NCI-H1436 (cell line): ENCODE results near the gene RUNX1.

Source experiments
- DNase-seq: peaks from one replicate; lab custom pipeline; 2025; lab: John Stamatoyannopoulos, UW

RUNX1 gene

GRCh38 chr21:34846601-34847112 lies 202.4 kb downstream of the RUNX1 start:
- no peak for DNase-seq

GRCh38 chr21:34845521-34846451 lies 203.3 kb downstream of the RUNX1 start:
- no peak for DNase-seq

- no peak for DNase-seq
These were observed 204.2 kb downstream of the RUNX1 start for GRCh38 chr21:34844924-34845238.

- DNase-seq, result no peak
These were observed 204.8 kb downstream of the RUNX1 start for GRCh38 chr21:34844013-34844923.

GRCh38 chr21:34843562-34843961 lies 205.5 kb downstream of the RUNX1 start:
- no peak for DNase-seq

- no peak for DNase-seq
These were observed 207.9 kb downstream of the RUNX1 start for GRCh38 chr21:34841154-34841553.

- no peak for DNase-seq
These were observed 208.4 kb downstream of the RUNX1 start for GRCh38 chr21:34840693-34841092.

- no peak for DNase-seq
These were observed 209.9 kb downstream of the RUNX1 start for GRCh38 chr21:34838956-34839820.

- no peak for DNase-seq
These were observed 212.1 kb downstream of the RUNX1 start for GRCh38 chr21:34836933-34837505.

- DNase-seq, result no peak
These were observed 212.8 kb downstream of the RUNX1 start for GRCh38 chr21:34836103-34836932.

GRCh38 chr21:34835526-34835925 lies 213.6 kb downstream of the RUNX1 start:
- no peak for DNase-seq

- no peak for DNase-seq
These were observed 214.1 kb downstream of the RUNX1 start for GRCh38 chr21:34834852-34835501.

GRCh38 chr21:34834290-34834689 lies 214.8 kb downstream of the RUNX1 start:
- DNase-seq, result no peak

GRCh38 chr21:34833465-34833864 lies 215.6 kb downstream of the RUNX1 start:
- no peak for DNase-seq

- DNase-seq, result no peak
These were observed 218.5 kb downstream of the RUNX1 start for GRCh38 chr21:34830386-34831170.

GRCh38 chr21:34827445-34828235 lies 221.5 kb downstream of the RUNX1 start:
- no peak for DNase-seq

GRCh38 chr21:34826836-34827235 lies 222.3 kb downstream of the RUNX1 start:
- DNase-seq, result no peak

GRCh38 chr21:34825948-34826548 lies 223.1 kb downstream of the RUNX1 start:
- DNase-seq, result no peak
